ENCODE results near the gene RGS8.

RGS8 gene

GRCh38 chr1:182670032-182670749 is 14.2 kb downstream of the RGS8 start:
- DNase-seq, result peak; percentile 16

GRCh38 chr1:182669266-182669665 is 15.1 kb downstream of the RGS8 start:
- DNase-seq, result peak; percentile 25

- no peak for DNase-seq
Measured at GRCh38 chr1:182668521-182669054, 15.8 kb downstream of the RGS8 start.

- DNase-seq, result no peak
Measured at GRCh38 chr1:182667848-182668505, 16.4 kb downstream of the RGS8 start.

DNA sequence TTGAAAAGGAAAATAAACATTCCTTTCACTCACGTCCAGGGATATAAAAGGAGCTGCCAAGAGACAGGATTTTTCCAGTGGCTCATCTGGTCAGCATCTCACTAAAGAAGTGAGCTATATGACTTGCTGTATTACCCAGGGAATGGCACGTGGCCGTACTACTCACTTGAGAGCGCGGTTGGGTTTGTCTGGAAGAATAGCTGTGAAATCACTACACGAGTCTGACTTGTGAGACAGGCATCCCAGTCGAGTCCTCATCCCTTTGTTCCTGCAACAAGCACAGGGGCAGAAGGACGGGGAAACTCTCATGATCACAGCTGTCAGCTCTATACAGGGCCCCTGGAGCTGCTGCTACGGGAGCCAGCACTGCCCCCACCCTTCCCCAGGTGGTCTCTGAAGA is 17.7 kb downstream of the RGS8 start:
- DNase-seq, result no peak

DNA sequence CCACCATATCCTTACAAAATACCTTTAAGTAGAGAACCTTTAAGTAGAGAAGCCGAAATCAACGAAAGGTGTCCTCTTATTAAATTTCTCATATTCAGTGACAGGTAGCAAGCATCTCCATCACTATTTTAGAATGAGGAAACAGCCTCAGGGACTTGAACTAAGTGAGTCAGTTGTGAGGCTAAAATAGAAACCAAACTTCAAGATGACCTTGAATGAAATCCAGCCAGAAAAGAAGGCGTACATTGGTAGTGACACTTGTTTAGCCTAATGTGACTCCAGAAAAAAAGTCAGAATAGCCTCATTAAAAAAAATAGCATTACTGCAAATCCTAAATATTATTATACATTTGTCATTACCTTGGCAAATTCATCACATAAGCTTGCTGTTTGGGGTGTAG is 20.1 kb downstream of the RGS8 start:
- DNase-seq, result no peak

- DNase-seq, result no peak
Measured at GRCh38 chr1:182662956-182663355, 21.4 kb downstream of the RGS8 start.

- peak; percentile 51 for DNase-seq
Measured at GRCh38 chr1:182662121-182662890, 22.1 kb downstream of the RGS8 start.

DNA sequence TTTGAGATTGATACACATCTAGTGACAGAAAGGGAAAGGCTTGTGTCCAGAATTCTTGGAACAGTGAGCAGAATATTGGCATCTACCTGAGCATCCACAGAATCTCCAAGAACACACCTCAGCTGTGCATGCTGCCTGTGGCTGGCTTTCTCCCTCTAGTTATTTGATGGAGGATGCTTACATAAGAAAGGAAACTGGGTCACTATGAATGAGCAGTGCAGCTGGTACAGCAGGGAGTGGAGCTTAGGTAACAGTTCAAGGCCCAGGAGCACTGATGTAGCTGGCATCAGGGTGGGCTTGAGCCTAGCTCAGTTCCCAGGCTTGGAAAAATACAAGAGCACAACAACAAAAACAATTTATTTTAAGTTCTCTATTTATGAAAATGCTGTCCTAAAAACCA is 26.3 kb downstream of the RGS8 start:
- peak; percentile 51 for DNase-seq

DNA sequence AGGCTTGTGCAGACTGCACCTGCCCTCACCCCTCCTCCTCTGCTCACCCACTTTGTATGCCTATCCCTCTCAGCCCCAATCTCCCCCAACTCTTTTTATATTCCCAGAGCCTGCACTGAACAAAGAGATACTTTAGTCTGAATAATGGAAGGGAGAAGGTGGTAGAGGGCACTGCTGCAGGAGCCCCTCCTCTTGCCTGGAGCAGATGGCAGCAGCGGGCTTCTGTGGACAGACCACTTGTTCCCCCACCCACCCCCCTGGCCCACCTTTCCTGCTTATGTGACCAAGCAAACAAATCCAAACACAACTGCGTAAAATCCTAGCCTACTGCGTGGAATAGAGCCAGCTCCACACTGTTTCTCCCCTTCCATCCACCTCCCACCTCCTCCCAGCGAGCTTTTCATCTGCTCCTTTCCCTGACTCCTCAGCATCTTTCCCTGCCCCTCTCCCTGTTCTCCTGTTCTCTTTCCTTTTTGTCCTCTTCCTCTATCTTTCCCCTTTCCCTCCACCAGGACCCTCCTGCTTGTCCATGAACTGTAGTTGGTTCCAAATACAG is 27.5 kb downstream of the RGS8 start:
- peak; percentile 86 for DNase-seq

DNA sequence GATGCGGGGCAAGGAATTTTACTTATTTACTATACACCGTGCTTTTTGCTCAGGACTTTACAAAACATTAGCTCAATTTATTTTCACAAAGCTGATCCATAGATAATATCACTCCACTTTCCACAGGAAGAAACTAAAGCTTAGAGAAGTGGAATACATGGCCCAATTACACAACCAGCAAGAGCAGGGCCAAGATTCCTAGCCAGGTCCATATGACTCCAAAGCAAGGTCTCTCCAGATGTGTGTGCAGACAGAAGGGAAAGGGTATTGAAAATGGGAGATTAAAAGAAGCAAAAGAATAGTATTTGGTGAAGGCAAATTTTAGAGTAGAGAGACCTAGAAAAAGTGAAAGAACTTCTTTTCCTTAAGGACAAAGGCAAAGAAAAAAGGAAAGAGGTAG is 30.4 kb downstream of the RGS8 start:
- no peak for DNase-seq

DNA sequence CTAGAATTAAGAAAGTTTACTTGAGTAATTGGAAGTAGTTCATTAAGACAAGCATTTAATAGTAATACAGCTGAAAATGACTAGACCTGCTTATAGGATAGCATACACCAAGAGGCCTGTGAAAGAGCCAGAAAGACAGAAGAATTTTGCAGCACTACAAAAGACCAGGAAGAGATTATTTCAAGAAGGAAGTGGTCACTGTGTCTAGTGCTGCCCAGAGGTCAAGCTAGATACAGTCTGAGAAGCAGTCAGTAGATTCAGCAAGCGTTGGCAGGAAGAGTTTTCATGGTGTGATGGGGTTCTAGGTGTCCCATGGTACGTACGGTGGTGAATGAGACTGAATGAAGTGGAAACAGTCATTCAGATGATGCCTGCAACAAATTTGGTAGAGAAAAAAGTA is 31.5 kb downstream of the RGS8 start:
- DNase-seq, result no peak

DNA sequence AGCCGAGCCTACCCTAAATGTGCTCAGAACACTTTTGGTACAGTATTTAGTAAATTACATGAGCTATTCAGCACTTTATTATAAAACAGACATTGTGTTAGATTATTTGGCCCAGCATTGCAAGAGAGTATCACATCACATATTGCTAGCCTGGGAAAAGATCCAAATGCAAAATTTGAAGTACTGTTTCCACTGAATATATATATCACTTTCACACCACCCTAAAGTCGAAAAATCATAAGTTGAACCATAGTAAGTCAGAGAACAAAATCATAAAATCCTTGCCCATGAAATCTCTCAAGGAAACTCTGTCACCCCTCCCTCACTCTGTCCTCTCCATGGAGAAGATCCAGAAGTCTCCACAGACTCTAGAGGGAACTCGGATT is 33.1 kb downstream of the RGS8 start:
- no peak for DNase-seq

DNA sequence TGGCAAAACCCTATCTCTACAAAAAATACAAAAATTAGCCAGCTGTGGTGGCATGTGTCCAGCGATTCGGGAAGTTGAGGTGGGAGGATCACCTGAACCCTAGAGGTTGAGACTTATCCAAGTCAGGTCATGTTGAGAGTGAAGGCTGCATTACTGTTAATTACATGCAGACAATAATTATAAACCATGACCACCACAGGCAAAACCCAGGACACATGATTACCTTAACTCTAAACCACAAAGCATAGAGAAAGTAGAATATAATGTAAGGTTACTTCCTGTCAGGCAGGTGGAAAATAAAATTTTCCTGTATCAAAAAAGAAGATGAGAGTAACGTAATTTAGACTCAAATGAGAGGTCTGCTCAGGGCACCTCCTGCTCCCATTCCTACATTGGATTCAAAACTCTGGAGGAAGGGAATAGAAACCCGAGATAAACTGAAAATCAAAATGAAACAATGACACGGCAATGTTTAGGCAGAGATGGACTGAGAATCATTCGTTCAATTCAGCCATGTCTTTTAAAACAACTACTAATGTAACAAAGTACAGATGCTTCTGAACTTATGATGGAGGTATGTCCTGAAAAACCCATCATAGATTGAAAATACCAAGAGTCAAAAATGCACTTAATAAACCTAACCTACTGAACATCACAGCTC is 33.6 kb downstream of the RGS8 start:
- no peak for DNase-seq

GRCh38 chr1:182649041-182649440 is 35.3 kb downstream of the RGS8 start:
- DNase-seq, result no peak

- no peak for DNase-seq
Measured at GRCh38 chr1:182646739-182647138, 37.6 kb downstream of the RGS8 start.

- no peak for DNase-seq
Measured at GRCh38 chr1:182644886-182645285, 39.5 kb downstream of the RGS8 start.

GRCh38 chr1:182643699-182644098 is 40.7 kb downstream of the RGS8 start:
- peak; percentile 79 for DNase-seq

GRCh38 chr1:182642461-182642860 is 41.9 kb downstream of the RGS8 start:
- DNase-seq, result no peak

- no peak for DNase-seq
Measured at GRCh38 chr1:182641561-182641960, 42.8 kb downstream of the RGS8 start.

- no peak for DNase-seq
Measured at GRCh38 chr1:182639330-182639729, 45.1 kb downstream of the RGS8 start.

DNA sequence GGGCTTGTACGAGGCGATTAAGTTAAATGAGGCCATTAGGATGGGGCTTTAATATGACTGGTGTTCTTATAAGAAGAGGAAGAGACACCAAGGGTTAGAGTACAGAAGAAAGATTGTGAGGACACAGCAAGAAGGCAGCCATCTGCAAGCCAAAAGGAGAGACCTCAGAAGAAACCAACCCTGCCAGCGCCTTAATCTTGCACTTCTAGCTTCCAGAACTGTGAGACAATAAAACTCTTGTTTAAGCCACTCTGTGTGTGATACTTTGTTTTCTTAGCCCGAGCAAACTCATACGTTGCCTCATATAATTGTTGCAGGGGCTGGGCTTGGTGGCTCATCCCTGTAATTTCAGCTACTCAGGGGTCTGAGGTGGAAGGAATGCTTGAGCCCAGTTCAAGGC is 46.6 kb downstream of the RGS8 start:
- no peak for DNase-seq

DNA sequence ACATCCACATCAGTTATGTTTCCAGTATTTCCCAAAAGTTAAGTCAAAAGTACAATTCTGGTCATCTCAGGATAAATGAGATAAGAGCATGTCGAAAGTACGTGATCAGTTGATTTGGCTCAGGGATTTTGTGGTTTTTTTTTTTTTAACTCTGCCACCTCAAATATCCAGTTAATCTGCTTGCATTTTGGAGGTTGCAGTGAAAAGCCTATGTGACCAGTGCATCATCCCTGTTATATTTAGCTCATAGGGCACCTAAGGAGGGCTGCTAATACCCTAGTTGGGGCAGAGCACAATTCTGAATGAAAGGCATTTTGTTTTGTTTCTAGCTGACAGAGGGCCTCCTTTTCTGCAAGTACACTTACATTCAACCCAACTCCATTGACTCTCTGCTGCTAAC is 48.5 kb downstream of the RGS8 start:
- peak; percentile 54 for DNase-seq

All from NCI-H69 (cell line).